ENCODE data around the gene PNPLA7.
"Not testable (repeated sequence)": the region's sequence is repeated elsewhere in the genome, so short reads cannot be mapped to it uniquely, and the experiment has no call there.

Gene PNPLA7

GRCh38 chr9:137411260-137411644 lies 138.9 kb downstream of the PNPLA7 start:
- peak; percentile 13 for DNase-seq

GRCh38 chr9:137410891-137411249 lies 139.3 kb downstream of the PNPLA7 start:
- DNase-seq, result no peak

GRCh38 chr9:137410236-137410890 lies 139.8 kb downstream of the PNPLA7 start:
- DNase-seq, result not testable (repeated sequence)
